HG02571 (cell line): ENCODE measurements around the gene NOM1.
"Not testable (repeated sequence)": the region's sequence is repeated elsewhere in the genome, so short reads cannot be mapped to it uniquely, and the experiment has no call there.

Experiments
- ATAC-seq: cut with Tn5 transposase; IDR thresholded peaks from one replicate; pipeline ENCODE4 v1.9.1; 2021; ENCODE audit warnings: mild to moderate bottlenecking, moderate library complexity; ENCODE audit not compliant: unreplicated experiment

NOM1 gene

DNA sequence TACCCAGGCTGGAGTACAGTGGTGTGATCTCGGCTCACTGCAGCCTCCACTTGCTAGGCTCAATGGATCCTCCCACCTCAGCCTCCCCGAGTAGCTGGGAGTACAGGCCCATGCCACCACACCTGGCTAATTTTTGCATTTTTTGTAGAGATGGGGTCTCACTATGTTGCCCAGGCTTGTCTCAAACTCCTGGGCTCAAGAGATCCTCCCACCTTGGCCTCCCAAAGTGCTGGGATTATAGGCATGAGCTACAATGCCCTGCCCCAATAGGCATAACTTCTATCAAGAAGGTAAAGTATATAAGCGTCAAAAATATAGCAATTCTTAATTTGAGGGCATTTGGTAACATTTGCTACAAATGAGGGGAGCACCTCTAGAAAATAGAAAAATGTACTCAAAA, 12.7 kb upstream of the NOM1 start:
- not testable (repeated sequence) for ATAC-seq

DNA sequence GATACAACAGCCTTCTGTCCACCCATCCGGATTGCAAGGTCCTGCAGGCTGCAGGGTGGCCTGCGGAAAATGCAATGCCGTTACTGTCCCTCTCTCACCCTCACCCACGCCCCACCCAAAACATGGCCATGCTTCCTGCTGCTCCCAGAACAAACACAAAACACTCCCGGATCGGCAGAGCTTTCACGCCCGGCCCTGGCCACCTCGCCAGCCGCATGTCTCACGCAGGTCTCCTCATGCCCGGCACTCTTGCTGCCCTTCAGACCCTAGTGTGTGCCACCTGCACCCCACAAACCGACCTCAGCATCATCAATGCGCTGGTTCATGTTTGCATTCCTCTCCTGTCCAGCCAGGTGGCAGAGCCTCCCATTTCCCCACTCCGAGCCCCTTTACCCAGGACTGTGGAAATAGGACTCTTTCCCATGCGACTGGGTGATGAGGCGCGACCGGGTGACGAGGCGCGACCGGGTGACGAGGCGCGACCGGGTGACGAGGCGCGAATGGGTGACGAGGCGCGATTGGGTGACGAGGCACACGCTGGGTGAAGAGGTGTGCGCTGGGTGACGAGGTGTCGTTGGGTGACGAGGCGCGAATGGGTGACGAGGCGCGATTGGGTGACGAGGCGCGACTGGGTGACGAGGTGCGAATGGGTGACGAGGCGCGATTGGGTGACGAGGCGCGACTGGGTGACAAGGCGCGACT, 8.9 kb upstream of the NOM1 start:
- ATAC-seq: no peak

DNA sequence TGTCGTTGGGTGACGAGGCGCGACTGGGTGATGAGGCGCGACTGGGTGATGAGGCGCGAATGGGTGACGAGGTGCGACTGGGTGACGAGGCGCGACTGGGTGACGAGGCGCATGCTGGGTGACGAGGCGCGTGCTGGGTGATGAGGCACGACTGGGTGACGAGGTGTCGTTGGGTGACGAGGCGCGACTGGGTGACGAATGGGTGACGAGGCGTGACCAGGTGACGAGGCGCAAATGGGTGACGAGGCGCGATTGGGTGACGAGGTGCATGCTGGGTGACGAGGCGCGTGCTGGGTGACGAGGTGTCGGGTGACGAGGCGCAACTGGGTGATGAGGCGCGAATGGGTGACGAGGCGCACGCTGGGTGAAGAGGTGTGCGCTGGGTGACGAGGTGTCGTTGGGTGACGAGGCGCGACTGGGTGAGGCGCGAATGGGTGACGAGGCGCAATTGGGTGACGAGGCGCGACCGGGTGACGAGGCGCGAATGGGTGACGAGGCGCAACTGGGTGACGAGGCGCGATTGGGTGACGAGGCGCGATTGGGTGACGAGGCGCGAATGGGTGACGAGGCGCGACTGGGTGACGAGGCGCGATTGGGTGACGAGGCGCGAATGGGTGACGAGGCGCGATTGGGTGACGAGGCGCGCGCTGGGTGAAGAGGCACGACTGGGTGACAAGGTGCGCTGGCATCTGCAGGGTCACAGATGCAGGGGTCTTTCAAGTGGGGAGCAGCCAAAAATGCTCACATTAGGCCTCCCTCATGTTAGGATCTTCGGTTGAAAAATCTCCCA, 7.9 kb upstream of the NOM1 start:
- ATAC-seq: no peak

DNA sequence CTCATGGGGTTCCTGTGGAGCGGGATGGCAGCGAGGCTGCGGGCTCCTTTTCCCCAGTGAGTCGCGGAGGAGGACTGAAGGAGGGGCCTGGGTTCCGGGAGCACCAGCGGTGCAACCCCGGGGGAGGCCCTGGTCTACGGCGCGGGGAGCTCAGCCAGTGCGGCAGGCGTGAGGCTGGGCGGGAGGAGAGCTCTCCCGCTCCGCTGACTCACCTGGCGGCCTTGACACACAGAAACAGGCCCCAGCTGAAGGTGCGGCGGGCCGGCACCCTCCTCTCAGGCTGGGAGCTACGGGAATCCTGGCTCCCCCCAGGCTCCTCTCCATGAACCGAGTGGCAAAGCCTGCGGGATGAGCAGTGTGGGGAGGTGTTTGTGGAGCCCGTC, 6.8 kb upstream of the NOM1 start:
- no peak for ATAC-seq

DNA sequence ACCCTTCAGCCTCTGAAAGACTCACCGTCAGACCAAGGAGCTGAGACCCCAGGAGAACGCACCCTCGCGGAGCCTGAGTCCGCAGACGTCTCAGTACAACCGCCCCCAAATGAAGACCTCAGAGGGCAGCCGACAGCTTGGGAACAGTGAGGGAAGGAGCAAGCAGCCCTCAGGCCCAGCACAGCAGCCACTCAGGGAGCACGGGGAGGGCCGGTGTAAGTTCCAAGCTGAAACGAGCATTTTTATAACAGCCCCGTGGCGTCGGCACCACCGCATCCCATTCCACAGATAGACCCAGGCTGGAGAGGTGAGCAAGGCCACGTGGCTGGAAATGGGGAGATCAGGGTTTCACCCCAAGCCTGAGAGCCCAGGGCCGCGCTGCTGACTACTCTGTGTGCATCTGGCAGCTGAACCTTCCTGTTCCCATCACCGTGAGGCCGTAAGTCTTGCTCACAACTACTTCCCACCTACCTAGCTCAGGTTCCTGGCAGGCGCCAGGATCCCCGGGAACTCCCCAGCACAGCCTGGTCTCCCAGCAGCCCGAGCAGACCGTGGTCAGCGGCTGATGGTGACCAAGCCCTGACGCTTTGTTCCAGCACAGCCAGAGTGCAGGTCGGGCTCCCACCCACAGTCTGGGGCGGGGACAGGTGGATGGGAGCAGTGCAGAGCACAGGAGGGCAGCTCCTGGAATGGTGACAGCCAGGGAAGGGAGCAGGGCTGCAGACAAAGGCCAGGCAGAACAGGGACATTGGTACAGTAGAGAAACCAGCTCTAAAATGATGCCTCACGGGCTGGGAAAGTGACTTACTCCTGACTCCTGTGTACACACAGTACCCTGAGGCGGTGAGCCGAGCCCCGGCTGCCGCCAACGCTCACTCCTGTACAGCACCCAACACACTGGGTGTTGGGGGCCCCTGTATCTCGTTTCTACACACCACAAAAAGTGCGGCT, 6.1 kb upstream of the NOM1 start:
- no peak for ATAC-seq

DNA sequence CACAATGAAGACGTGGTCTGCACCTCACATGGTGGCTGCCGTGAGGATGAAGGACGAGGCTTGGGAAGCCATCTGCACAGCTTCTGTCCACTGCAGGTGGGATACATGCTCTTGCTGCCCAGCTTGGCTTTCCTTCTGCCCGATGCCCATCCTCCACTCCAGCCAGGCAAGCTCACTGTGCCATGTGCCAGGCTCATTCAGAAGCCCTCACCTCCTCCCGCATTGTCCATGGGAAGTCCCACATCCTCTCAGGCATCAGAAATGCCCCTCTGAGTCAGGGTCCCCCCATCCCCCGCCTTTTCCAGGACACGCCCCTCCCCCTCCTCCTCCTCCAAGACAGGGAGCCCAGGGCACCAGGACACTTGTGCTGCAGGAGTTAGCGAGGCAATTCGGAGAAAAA, 4.6 kb upstream of the NOM1 start:
- ATAC-seq: no peak

DNA sequence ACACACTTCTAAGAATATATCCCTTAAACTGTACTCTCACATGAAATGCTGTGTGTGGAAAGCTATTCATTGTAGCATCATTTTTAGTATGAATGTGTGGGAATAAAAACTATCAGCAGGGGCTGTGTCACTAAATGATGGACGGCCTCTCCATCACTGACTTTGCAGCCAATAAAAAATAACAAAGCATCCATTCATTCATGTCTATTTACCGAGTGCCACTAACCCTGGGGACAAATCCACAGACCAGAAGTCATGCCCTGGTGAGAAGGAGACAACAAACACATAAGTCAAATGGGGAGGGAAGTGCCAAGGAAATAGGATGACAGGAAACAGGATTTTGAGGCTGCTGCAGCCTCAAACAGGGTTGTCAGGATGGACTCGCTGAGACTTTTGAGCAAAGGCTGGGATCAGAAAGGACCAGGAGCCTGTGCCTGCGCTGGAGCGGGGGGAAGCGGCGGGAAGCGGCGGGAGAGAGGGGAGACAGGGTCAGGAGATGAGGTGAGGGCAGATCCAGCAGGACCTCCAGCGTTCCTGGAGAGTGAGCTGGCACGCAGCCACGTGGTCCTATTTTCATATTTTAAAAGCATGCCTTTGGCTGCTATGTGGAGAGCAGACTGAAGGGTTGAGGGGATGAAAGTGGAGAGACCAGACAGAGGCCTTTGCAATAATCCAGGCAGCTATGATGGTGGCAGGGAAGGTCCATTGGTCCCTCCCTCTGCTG, 2.2 kb upstream of the NOM1 start:
- no peak for ATAC-seq

DNA sequence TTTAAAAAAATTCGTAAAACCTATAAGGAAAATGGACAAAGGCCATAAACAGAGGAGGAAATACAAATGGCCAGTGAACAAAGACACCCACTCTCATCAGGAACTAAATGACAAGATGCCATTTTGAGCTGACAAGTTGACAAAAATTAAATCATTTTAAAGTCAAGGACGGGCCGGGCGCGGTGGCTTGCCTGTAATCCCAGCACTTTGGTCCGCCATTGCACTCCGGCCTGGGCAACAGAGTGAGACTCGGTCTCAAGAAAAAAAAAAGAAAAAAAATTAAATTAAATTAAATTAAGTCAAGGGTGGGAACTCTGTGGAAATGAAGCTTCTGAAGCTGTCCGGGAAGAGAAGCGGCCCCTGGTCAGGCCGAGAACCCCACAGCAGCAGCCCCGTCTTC, 1.2 kb upstream of the NOM1 start:
- no peak for ATAC-seq

DNA sequence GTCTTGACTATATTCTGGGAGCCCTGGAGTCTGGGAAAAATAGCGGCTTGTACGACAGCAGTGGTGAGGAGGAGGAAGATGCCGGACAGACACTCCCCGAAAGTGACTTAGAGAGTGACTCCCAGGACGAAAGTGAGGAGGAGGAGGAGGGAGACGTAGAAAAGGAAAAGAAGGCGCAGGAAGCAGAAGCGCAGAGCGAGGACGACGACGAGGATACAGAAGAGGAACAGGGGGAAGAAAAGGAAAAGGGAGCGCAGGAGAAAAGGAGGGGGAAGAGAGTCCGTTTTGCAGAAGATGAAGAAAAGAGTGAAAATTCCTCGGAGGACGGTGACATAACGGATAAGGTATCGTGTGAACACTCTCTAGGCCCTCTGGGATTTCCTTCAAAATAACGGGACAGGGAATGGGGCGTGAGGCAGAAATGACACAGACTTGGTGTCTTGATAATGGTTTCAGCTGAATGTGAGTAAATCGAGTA, 908 bp downstream of the NOM1 start:
- peak; percentile 1 for ATAC-seq

DNA sequence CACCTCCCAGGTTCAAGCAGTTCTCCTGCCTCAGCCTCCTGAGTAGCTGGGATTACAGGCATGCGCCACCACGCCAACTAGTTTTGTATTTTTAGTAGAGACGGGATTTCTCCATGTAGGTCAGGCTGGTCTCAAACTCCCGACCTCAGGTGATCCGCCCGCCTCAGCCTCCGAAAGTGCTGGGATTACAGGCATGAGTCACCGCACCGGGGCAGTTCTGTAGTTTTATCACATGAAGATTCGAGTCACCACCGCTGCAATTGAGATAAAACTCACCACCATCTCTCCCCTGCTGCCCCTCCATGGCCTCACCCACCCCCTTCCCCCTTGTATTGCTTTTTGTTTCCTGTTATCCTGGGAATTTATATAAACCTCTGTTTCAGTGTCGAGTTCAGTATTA, 3.7 kb downstream of the NOM1 start:
- not testable (repeated sequence) for ATAC-seq

DNA sequence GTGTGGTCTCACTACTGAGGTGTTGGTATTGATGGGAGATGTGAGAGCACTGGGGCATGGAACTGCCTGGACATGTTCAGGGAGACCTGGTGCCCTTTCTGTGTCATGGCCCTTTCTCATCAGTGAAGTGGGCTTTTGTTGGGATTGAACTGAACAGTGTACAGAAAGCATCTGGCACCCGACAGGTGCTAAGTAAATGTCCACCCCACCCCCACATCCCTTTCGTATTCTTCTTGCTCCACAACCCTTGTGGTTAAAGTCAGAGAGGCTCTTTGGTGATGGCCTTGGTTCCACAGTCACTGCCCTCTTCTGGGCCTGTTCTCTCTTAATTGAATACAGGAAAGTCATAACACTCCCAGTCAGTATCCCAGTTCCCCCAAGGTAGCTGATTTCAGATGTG, 5.4 kb downstream of the NOM1 start:
- no peak for ATAC-seq

DNA sequence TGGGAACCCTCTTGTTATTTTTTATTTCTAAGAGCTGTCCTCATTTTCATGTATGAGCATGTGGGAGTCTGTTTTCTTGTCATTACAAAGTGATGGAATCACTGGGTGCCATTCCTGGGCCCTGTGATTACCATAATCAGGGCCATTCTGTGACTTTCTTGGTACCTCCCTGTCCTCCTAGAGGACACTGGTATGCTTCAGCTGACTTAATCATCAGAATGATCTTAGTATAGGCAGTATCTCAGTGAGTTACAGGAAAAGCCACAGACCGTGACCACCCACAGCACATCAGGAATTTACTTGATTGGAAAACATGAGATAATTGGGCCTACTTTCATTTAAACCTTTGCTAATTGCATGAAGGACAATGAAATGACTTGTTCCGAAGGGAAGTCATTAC, 7.2 kb downstream of the NOM1 start:
- ATAC-seq: no peak

DNA sequence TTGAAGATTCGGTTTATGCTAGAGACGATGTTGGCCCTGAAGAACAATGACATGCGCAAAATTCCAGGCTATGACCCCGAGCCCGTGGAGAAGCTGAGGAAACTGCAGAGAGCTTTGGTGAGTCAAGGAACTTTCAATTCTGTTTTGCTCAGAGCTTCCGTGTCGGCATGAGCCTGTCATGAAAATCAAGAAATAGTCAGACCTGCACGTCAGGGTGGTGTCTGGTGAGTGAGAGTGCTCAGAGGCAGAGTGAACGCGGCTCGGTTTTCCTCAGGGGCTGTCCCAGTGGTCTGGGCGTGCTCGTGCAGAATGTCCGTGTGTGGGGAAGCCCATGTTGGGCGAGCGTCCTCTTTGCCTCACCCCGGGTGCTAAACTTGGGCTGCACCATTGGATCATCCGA, 12.6 kb downstream of the NOM1 start:
- ATAC-seq: no peak

DNA sequence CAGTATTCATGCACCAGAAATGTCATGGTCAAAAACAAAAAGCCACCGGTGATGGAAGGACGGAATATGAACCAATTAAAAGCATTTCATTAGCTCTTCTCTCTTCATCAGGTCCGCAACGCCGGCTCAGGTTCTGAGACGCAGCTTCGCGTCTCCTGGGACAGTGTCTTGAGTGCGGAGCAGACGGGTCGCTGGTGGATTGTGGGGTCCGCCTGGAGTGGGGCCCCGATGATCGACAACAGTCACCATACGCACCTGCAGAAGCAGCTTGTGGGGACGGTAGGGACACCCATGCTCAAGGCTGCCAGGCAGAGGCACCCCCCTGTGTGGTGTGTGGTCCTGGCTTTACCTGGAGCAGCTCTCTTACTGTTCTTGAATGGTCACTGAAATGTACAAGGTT, 13.4 kb downstream of the NOM1 start:
- no peak for ATAC-seq

DNA sequence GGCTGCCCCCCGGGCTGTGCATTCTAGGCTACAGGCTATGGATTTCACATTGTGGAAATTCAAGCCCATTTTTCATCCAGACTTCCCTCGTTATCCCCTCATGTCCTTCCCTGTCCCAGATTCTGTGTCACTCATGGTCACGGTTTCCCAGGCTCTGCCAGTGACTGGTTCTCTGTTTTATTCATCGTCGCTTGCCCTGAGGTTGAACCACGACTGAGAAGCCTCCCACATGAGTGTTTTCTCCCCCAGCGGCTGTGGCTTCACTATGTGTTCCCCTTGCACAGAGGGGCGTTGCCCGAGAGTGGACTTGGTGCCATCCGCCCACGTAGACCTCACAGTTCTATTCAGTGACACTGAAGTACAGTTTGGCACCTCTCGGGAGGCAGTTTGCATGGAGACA, 14.0 kb downstream of the NOM1 start:
- no peak for ATAC-seq

DNA sequence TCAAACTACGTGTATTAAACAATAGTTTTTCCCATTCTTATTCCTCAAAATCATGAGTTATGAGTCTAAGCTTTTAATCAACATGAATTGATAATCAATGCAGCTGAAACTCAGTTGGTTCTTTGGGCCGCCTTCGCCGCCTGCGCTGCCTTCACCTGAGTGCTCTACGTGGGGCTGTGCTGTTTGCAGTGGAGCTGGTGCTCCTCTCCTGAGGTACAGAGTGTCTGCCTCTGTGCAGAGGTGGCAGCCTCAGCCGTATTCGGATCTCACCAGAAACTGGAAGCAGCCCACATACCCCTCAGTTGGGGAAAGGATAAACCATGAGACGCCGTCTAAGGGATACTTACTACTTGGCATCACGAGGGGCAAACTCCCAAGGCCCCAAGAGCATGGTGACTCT, 15.5 kb downstream of the NOM1 start:
- no peak for ATAC-seq

DNA sequence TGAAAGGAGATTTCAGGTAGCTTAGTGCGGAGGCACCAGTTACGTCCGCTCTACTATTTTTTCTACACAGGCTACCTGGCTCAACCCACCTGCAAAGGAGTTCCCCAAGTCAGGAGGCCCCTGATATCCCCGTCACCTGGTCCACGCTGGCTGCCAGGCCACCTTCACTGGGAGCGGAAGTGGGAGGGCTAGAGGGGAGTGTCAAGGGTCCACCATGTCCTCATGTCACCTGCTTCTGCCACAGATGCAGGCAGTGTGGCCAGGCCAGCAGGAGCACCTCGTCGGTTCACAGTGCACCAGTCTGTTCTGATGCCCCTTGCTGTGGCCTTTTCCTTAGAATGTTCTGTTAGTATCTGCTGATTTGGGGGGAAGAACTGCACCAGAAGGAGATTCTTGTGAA, 16.9 kb downstream of the NOM1 start:
- no peak for ATAC-seq

DNA sequence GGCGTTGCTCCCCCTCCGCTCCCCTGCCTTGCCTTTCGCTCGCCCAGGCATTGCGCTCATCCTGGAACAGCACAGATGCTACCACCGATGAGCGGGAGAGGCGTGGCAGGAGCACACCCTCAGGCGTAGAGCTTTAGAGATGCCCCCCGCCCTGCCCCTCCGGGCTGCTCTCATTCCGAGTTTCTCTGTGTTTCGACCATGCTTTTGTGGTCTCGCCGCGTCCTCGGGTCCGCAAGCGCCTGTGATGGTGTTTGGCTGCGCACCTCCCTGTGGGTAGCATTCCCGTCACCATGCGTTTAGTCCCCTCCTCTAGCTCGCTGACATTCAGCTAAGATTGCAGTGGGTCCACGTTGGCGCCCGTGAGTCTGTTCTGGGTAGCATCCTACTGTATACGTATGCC, 18.7 kb downstream of the NOM1 start:
- no peak for ATAC-seq

DNA sequence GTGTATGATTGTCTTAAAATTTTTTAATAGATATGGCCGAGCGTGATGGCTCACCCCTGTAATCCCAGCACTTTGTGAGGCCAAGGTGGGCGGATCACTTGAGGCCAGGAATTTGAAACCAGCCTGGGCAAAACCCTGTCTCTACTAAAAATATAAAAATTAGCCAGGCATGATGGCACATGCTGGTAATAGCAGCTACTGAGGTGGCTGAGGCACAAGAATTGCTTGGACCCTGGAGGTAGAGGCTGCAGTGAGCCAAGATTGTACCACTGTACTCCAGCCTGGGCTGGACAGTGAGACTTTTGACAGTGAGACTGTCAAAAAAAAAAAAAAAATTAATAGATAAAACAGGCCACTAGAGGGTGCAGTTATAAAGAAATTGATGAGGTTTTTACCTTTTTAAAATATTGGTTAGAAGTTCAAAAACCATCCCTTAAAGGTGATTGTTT, 20.5 kb downstream of the NOM1 start:
- no peak for ATAC-seq

DNA sequence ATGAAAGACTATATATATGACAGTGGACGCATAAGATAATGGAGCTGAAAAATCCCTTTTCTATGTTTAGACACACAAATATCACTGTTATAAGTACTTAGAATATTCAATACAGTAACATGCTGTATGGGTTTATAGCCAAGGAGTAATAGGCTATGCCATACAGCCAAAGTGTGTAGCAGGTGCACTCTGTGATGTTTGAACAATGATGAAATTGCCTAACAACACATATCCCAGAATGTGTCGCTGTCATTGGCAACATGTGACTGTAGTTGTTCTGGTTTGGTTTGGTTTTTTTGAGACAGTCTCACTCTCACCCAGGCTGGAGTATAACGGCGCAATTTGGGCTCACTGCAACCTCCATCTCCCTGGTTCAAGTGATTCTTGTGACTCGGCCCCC, 26.1 kb downstream of the NOM1 start:
- no peak for ATAC-seq
